ENCODE results near the gene DNAJB4.

DNAJB4 gene

GRCh38 chr1:78047631-78048030 lies 42.9 kb downstream of the DNAJB4 start:
- Histone ChIP-seq H3K36me3 (ENCODE audit: insufficient read depth, low read length) (no peaks in the 10 kb centered on the region), H3K27me3 (ENCODE audit: insufficient read depth, low read length) (no peaks in the 10 kb centered on the region), H3K9ac (ENCODE audit: low read length) (no peak overlapping the region), H2AFZ (ENCODE audit: low read length) (no peak overlapping the region), H3K27ac (ENCODE audit: low read depth, low read length, poor library complexity, severe bottlenecking) (no peak overlapping the region), H3K9me2 (ENCODE audit: low read depth, low read length) (no peaks in the 10 kb centered on the region), H3K79me2 (ENCODE audit: insufficient read depth, low read length) (no peaks in the 10 kb centered on the region), H3F3A (ENCODE audit: insufficient read depth, low read length) (no peaks in the 10 kb centered on the region), H3K4me3 (ENCODE audit: low read depth, low read length, poor library complexity, severe bottlenecking) (no peak overlapping the region), H3K4me1 (ENCODE audit: insufficient read depth, low read length, severe bottlenecking) (no peaks in the 10 kb centered on the region), H4K20me1 (ENCODE audit: insufficient read depth, low read length) (no peaks in the 10 kb centered on the region), H3K9me3 (ENCODE audit: low read length) (no peaks in the 10 kb centered on the region), H3K4me2 (ENCODE audit: low read length) (no peak overlapping the region)
- TF ChIP-seq CTCF (IDR thresholded peaks at IDR 0.05; ENCODE audit: low read length), result no peak
- TF ChIP-seq EZH2 (IDR thresholded peaks at IDR 0.05; ENCODE audit: borderline replicate concordance, low read length), result no peak

- no peak overlapping the region for H3K27ac ChIP-seq (ENCODE audit: low read depth, low read length, poor library complexity, severe bottlenecking)
- TF ChIP-seq EZH2 (IDR thresholded peaks at IDR 0.05; ENCODE audit: borderline replicate concordance, low read length), result no peak
- TF ChIP-seq CTCF (IDR thresholded peaks at IDR 0.05; ENCODE audit: low read length), result no peak
- H3K9ac ChIP-seq (ENCODE audit: low read length), result no peak overlapping the region
- H3K9me3 ChIP-seq (ENCODE audit: low read length), result no peaks in the 10 kb centered on the region
- no peak overlapping the region for H2AFZ ChIP-seq (ENCODE audit: low read length)
- H3K4me1 ChIP-seq (ENCODE audit: insufficient read depth, low read length, severe bottlenecking), result no peaks in the 10 kb centered on the region
- no peak overlapping the region for H3K4me3 ChIP-seq (ENCODE audit: low read depth, low read length, poor library complexity, severe bottlenecking)
- H3F3A ChIP-seq (ENCODE audit: insufficient read depth, low read length), result no peaks in the 10 kb centered on the region
- no peaks in the 10 kb centered on the region for H3K9me2 ChIP-seq (ENCODE audit: low read depth, low read length)
- no peaks in the 10 kb centered on the region for H3K36me3 ChIP-seq (ENCODE audit: insufficient read depth, low read length)
- H3K79me2 ChIP-seq (ENCODE audit: insufficient read depth, low read length), result no peaks in the 10 kb centered on the region
- no peak overlapping the region for H3K4me2 ChIP-seq (ENCODE audit: low read length)
- H4K20me1 ChIP-seq (ENCODE audit: insufficient read depth, low read length), result no peaks in the 10 kb centered on the region
- H3K27me3 ChIP-seq (ENCODE audit: insufficient read depth, low read length), result no peaks in the 10 kb centered on the region
These were observed 43.7 kb downstream of the DNAJB4 start for GRCh38 chr1:78048446-78048845.

- H3K9ac ChIP-seq (ENCODE audit: low read length), result no peak overlapping the region
- no peak overlapping the region for H2AFZ ChIP-seq (ENCODE audit: low read length)
- no peaks in the 10 kb centered on the region for H3K4me1 ChIP-seq (ENCODE audit: insufficient read depth, low read length, severe bottlenecking)
- no peaks in the 10 kb centered on the region for H3K79me2 ChIP-seq (ENCODE audit: insufficient read depth, low read length)
- H3F3A ChIP-seq (ENCODE audit: insufficient read depth, low read length), result no peaks in the 10 kb centered on the region
- H4K20me1 ChIP-seq (ENCODE audit: insufficient read depth, low read length), result no peaks in the 10 kb centered on the region
- H3K36me3 ChIP-seq (ENCODE audit: insufficient read depth, low read length), result no peaks in the 10 kb centered on the region
- H3K9me2 ChIP-seq (ENCODE audit: low read depth, low read length), result no peaks in the 10 kb centered on the region
- H3K27me3 ChIP-seq (ENCODE audit: insufficient read depth, low read length), result no peaks in the 10 kb centered on the region
- no peak overlapping the region for H3K27ac ChIP-seq (ENCODE audit: low read depth, low read length, poor library complexity, severe bottlenecking)
- H3K4me3 ChIP-seq (ENCODE audit: low read depth, low read length, poor library complexity, severe bottlenecking), result no peak overlapping the region
- TF ChIP-seq EZH2 (IDR thresholded peaks at IDR 0.05; ENCODE audit: borderline replicate concordance, low read length), result no peak
- no peak for TF ChIP-seq CTCF (IDR thresholded peaks at IDR 0.05; ENCODE audit: low read length)
- H3K4me2 ChIP-seq (ENCODE audit: low read length), result no peak overlapping the region
- no peaks in the 10 kb centered on the region for H3K9me3 ChIP-seq (ENCODE audit: low read length)
These were observed 44.7 kb downstream of the DNAJB4 start for GRCh38 chr1:78049396-78049795.
